Osteoblast (primary cell): ENCODE results near the gene TBL2. TPM values are rescaled to one million over a fixed set of nuclear protein-coding genes. Genes with fewer than 3 reads are reported as not detected.

Source experiments
- DNase-seq: peaks from one replicate; pipeline ENCODE4 v3.0.0; 2011; ENCODE audit warnings: low spot score, mixed read lengths; ENCODE audit not compliant: insufficient read length; ENCODE audit errors: missing footprints
- H2AFZ ChIP-seq: 2 replicates; pipeline ENCODE4 v1.6.0; 2011; ENCODE audit warnings: mild to moderate bottlenecking, low read length
- H3K27ac ChIP-seq: 2 replicates; pipeline ENCODE4 v1.5.1; 2011; ENCODE audit warnings: mild to moderate bottlenecking, low read depth, low read length, moderate library complexity
- H3K27me3 ChIP-seq: 2 replicates; pipeline ENCODE4 v1.6.0; 2012; ENCODE audit warnings: mild to moderate bottlenecking, control low read depth, inconsistent platforms, low read length, moderate library complexity; ENCODE audit not compliant: insufficient read depth
- H3K36me3 ChIP-seq: 2 replicates; pipeline ENCODE4 v1.5.1; 2011; ENCODE audit warnings: mild to moderate bottlenecking, low read length, control low read depth, moderate library complexity; ENCODE audit not compliant: insufficient read depth
- H3K4me1 ChIP-seq: 2 replicates; pipeline ENCODE4 v1.5.1; 2011; ENCODE audit warnings: mild to moderate bottlenecking, low read length, control low read depth, moderate library complexity; ENCODE audit not compliant: insufficient read depth
- H3K4me2 ChIP-seq: 2 replicates; pipeline ENCODE4 v1.6.0; 2011; ENCODE audit warnings: mild to moderate bottlenecking, low read length; ENCODE audit not compliant: insufficient read depth
- H3K4me3 ChIP-seq: fragments of 200-600 bp; sonication (generic); 3 replicates; pipeline ENCODE4 v1.5.1; 2012; ENCODE audit warnings: mild to moderate bottlenecking, low read length, inconsistent platforms; ENCODE audit not compliant: insufficient read depth
- H3K79me2 ChIP-seq: 2 replicates; pipeline ENCODE4 v1.6.0; 2012; ENCODE audit warnings: mild to moderate bottlenecking, low read length, control low read depth, inconsistent platforms; ENCODE audit not compliant: insufficient read depth
- H3K9me3 ChIP-seq: 2 replicates; pipeline ENCODE4 v1.5.1; 2011; ENCODE audit warnings: low read depth, low read length, control low read depth
- H4K20me1 ChIP-seq: 2 replicates; pipeline ENCODE4 v1.6.0; 2012; ENCODE audit warnings: mild to moderate bottlenecking, low read length, control low read depth; ENCODE audit not compliant: insufficient read depth
- total RNA-seq: library from RNA; depleted of rRNA; stranded (reverse); fragments of >200 nt; gene quantifications from 2 replicates; pipeline ENCODE4 v1.2.3, GENCODE V29; 2012
- TF ChIP-seq, protein P1 (sequence below): IDR thresholded peaks from 2 replicates; pipeline ENCODE4 v1.5.1; 2011; ENCODE audit warnings: mild to moderate bottlenecking, low read depth, low read length, moderate library complexity; ENCODE audit errors: extremely low read depth

TBL2 gene
- total RNA-seq, 1 donor, result 56.1 TPM

DNA sequence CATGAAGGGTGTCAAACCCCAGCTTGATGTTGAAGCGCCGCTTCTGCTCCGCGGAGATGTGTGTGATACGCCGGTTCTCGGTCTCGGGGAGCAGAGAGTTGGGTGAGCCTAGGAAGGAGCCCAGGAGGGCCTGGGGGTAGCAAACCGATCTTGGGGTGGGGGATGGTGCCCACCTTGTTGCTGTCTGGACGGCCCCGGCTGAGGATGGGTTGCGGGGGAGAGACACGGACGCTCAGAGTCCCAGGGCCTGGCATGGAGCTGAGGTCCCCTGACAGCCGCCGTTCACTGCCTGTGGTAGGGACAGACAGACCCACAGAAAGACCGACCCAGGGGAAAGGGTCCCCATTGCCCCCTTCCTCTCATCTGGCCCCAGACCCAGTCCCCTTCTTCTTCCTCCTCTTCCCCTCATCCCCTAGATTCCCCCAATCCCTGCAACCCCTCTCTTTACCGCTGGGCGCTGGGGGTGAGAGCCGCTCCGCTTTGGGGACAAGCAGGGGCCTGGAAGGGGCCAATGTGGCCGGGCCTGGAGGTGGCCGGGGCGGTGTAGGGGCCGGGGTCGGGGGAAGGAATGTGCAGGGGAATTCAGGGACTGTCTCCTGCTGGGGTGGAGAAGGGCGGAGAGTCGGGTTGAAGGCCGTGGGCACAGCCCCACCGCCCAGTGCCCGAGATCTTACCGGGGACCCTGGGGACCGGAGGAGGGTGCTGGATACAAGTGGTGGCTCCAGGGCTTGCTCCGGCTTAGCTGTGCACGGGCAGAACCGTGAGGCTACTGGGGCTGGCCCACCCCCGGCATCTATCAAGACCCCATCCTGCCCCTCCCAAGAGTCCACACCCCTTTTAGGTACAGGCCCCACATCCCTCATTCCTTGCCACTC, 18.0 kb upstream of the TBL2 start:
- Histone ChIP-seq H3K4me1 (no peaks in the 10 kb centered on the region), H3K36me3 (no peaks in the 10 kb centered on the region), H3K27me3 (no peaks in the 10 kb centered on the region), H3K4me2 (no peak overlapping the region), H2AFZ (no peak overlapping the region), H3K79me2 (no peaks in the 10 kb centered on the region), H4K20me1 (no peaks in the 10 kb centered on the region), H3K4me3 (no peak overlapping the region), H3K9me3 (no peaks in the 10 kb centered on the region), H3K27ac (no peak overlapping the region)
- TF ChIP-seq, protein P1, sequence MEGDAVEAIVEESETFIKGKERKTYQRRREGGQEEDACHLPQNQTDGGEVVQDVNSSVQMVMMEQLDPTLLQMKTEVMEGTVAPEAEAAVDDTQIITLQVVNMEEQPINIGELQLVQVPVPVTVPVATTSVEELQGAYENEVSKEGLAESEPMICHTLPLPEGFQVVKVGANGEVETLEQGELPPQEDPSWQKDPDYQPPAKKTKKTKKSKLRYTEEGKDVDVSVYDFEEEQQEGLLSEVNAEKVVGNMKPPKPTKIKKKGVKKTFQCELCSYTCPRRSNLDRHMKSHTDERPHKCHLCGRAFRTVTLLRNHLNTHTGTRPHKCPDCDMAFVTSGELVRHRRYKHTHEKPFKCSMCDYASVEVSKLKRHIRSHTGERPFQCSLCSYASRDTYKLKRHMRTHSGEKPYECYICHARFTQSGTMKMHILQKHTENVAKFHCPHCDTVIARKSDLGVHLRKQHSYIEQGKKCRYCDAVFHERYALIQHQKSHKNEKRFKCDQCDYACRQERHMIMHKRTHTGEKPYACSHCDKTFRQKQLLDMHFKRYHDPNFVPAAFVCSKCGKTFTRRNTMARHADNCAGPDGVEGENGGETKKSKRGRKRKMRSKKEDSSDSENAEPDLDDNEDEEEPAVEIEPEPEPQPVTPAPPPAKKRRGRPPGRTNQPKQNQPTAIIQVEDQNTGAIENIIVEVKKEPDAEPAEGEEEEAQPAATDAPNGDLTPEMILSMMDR, result no peak
- peak; percentile 74 for DNase-seq

DNA sequence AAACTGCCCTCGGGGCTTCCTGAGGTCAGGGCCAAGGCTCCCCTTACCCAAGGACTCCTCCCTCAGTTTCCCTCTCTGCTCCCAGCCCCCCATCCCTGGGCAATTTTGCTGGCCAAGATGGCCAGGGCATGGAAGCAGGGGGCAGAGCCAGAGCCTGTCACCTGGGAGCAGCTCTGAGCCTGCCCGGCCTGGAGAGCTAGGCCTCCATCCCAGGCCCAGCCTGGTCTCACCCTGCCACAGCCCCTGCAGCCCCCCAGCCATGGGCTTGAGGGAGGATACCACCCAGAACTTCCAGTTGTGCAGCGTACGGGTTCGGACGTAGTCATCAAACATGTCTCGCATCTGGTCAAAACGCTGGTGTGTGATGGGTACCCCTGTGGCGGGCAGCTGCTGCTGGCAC, 17.0 kb upstream of the TBL2 start:
- H3K27ac ChIP-seq, result no peak overlapping the region

DNA sequence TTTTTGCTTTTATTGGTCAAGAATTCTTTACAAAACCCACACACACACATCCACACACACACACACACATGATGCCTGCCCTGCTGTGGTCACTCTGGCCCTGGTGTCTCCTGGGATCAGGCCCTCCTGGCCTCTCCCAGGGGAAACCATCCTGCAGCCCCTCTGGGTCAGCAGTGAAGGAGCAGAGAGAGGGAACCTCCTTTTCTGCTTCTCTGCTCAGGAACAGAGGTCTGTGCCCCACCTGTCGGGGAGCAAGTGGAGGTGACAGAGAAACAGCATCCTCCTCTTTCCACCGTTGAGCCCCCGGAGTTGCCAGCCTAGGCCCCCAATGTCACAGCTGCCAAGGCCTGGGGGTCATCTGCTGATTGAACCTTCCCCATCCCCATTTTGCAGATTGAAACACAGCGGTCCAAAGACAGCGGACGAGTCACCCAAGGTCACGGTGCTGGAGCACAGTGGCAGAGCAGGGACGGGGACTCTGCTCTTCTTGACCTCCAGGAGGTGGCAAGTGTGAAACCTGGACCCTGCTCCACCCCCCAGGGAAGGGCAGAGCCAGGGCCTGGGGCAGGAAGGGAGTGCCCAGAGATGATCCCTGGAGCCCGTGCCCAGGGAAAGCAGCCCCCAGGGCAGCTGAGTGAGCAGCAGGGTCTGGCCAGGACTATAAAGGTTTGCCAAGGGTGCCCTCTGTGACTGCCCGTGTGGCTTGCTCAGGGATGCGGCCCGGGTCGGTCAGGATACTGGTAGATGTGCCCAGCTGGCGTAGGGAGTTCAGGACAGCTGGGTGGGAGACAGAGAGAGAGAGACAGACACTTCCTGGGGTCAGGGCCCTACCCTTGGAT, 15.0 kb upstream of the TBL2 start:
- peak; percentile 57 for DNase-seq
- Histone ChIP-seq H2AFZ (no peak overlapping the region), H3K27me3 (no peaks in the 10 kb centered on the region), H3K36me3 (no peaks in the 10 kb centered on the region), H3K4me3 (no peak overlapping the region), H3K79me2 (no peaks in the 10 kb centered on the region), H3K9me3 (no peaks in the 10 kb centered on the region), H3K27ac (no peak overlapping the region), H4K20me1 (no peaks in the 10 kb centered on the region), H3K4me2 (no peak overlapping the region), H3K4me1 (no peaks in the 10 kb centered on the region)
- TF ChIP-seq, protein P1, result no peak

More for the DNA sequence above, 17.0 kb upstream of the TBL2 start:
- Histone ChIP-seq H3K4me2 (no peak overlapping the region), H3K79me2 (no peaks in the 10 kb centered on the region), H3K4me1 (no peaks in the 10 kb centered on the region), H3K36me3 (no peaks in the 10 kb centered on the region), H2AFZ (no peak overlapping the region), H3K27me3 (no peaks in the 10 kb centered on the region), H4K20me1 (no peaks in the 10 kb centered on the region), H3K9me3 (no peaks in the 10 kb centered on the region), H3K4me3 (no peak overlapping the region)
- peak; percentile 66 for DNase-seq
- TF ChIP-seq, protein P1, result no peak

DNA sequence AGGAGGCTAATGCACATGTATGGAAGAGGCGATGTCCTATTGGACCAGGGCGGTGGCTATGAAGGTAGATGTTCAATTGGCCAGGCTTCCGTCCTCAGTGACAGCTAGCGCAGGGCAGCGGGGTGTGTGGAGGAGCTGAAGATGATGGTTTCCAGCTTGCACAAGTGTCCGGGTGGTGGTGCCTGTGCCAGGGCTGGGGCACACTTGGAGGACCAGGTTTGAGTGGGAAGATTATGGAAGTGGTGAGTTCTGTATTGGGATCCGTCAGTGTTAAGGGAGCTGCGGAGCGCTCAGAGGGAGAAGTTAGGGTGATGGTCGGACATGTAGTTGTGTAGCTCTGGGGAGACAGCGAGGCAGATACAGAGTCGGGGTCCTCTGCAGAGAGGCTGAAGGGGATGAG, 8.5 kb upstream of the TBL2 start:
- Histone ChIP-seq H3K36me3 (no peaks in the 10 kb centered on the region), H3K27me3 (no peaks in the 10 kb centered on the region), H3K4me2 (no peak overlapping the region), H3K4me3 (no peak overlapping the region), H3K27ac (peak overlapping the region; percentile 8), H2AFZ (peak overlapping the region; percentile 56), H3K9me3 (no peaks in the 10 kb centered on the region), H3K4me1 (peaks cover 3% of the 10 kb centered on the region), H3K79me2 (no peaks in the 10 kb centered on the region), H4K20me1 (no peaks in the 10 kb centered on the region)
- TF ChIP-seq, protein P1, result no peak
- DNase-seq, result no peak
